Measurements from ENCODE around the gene SARDH. TPM values are rescaled to one million over a fixed set of nuclear protein-coding genes. Genes with fewer than 3 reads are reported as not detected.

The SARDH gene
- polyA plus RNA-seq, 5 donors, result 8.4 to 13.4 (median 9.8) TPM

Other genes starting within 250 kb of the SARDH start
- 1 to 10 TPM in 1 of 5 donors, under 1 TPM in 2, not detected in 2; 0.31 to 3.5 (median 0.37) TPM for gene MYMK, start 213.4 kb downstream of the SARDH start, polyA plus RNA-seq (ENCODE audit: insufficient read depth in 1 of 5, insufficient read length in 5 of 5, low replicate concordance in 1 of 5)
- gene ADAMTSL2, start 203.6 kb downstream of the SARDH start, polyA plus RNA-seq (ENCODE audit: insufficient read depth in 1 of 5, insufficient read length in 5 of 5, low replicate concordance in 1 of 5), result 10 to 100 TPM in 2 of 5 donors, 1 to 10 TPM in 3; 6.3 to 20.3 (median 9.3) TPM
- gene FAM163B, start 129.0 kb downstream of the SARDH start, polyA plus RNA-seq (ENCODE audit: insufficient read depth in 1 of 5, insufficient read length in 5 of 5, low replicate concordance in 1 of 5), result 1 to 10 TPM in 4 of 5 donors, under 1 TPM in 1; 0.86 to 3.0 (median 2.2) TPM
- 1 to 10 TPM; 1.1 to 2.2 (median 1.5) TPM for gene DBH, start 102.0 kb downstream of the SARDH start, polyA plus RNA-seq (ENCODE audit: insufficient read depth in 1 of 5, insufficient read length in 5 of 5, low replicate concordance in 1 of 5)

Data from right lung (tissue), 5 donors.